ENCODE measurements around the gene UGCG.

GRCh38 chr9:111961009-111961408, 64.4 kb downstream of the UGCG start:
- TF ChIP-seq, protein P1, sequence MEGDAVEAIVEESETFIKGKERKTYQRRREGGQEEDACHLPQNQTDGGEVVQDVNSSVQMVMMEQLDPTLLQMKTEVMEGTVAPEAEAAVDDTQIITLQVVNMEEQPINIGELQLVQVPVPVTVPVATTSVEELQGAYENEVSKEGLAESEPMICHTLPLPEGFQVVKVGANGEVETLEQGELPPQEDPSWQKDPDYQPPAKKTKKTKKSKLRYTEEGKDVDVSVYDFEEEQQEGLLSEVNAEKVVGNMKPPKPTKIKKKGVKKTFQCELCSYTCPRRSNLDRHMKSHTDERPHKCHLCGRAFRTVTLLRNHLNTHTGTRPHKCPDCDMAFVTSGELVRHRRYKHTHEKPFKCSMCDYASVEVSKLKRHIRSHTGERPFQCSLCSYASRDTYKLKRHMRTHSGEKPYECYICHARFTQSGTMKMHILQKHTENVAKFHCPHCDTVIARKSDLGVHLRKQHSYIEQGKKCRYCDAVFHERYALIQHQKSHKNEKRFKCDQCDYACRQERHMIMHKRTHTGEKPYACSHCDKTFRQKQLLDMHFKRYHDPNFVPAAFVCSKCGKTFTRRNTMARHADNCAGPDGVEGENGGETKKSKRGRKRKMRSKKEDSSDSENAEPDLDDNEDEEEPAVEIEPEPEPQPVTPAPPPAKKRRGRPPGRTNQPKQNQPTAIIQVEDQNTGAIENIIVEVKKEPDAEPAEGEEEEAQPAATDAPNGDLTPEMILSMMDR (IDR thresholded peaks at IDR 0.05): no peak
- no peak for TF ChIP-seq EZH2 (IDR thresholded peaks at IDR 0.05; ENCODE audit: borderline replicate concordance, insufficient read depth, low read depth, low read length, poor library complexity, severe bottlenecking)

Data from B cell (primary cell).